Measurements from ENCODE around the gene TPST2.

GRCh38 chr22:26508148-26508547 lies 81.8 kb downstream of the TPST2 start:
- TF ChIP-seq POLR2A (IDR thresholded peaks at IDR 0.05; ENCODE audit: low read length) (no peak), GATA1 (IDR thresholded peaks at IDR 0.05; ENCODE audit: low read depth, low read length) (no peak)
